GM12878 (cell line): ENCODE results near the gene SMIM7. TPM values are rescaled to one million over a fixed set of nuclear protein-coding genes. Genes with fewer than 3 reads are reported as not detected.
A peak's percentile ranks its signal among the peaks of the same experiment; 100 is the strongest.

Experiments
- ATAC-seq: fragments of 200-7000 bp; cut with Tn5 transposase; 3 replicates; pipeline ENCODE4 v1.9.1; 2020; ENCODE audit warnings: mild to moderate bottlenecking, moderate library complexity
- BruUV-seq: library from RNA; stranded (reverse); fragments of 400-500 nt; replicated peaks from 2 replicates; lab custom pipeline; 2021; lab: Mats Ljungman, UMichigan
- CTCF ChIA-PET: fragments of 300-600 bp; sonication (Branson Sonifier 250); formaldehyde crosslinking; extraction: SDS; loops from one replicate; lab custom pipeline; 2021; ENCODE audit warnings: inconsistent platforms; lab: Yijun Ruan, JAX
- POLR2A ChIA-PET: fragments of 350-600 bp; formaldehyde crosslinking; extraction: SDS; loops from one replicate; lab custom pipeline; 2021; ENCODE audit warnings: inconsistent platforms; lab: Charles Lee
- RAD21 ChIA-PET: fragments of 300-600 bp; sonication (Branson Sonifier 250); formaldehyde crosslinking; loops from one replicate; lab custom pipeline; 2023; ENCODE audit warnings: antibody characterized with exemption; ENCODE audit not compliant: unreplicated experiment; lab: Charles Lee
- SMC1A ChIA-PET: fragments of 300-600 bp; sonication (Branson Sonifier 250); formaldehyde crosslinking; loops from one replicate; lab custom pipeline; 2023; ENCODE audit not compliant: unreplicated experiment, uncharacterized antibody; lab: Charles Lee
- DNase-seq: peaks from one replicate; pipeline ENCODE4 v3.0.0-alpha.2; 2011; ENCODE audit warnings: low read depth, low spot score
- FAIRE-seq: peaks from 3 replicates; lab custom pipeline; 2011; peaks lifted over from hg19 to GRCh38; lab: Jason Lieb, UNC
- H2AFZ ChIP-seq: 2 replicates; pipeline ENCODE4 v1.6.0; 2011; ENCODE audit warnings: low read depth, low read length, control low read depth; ENCODE audit not compliant: control insufficient read depth
- H3K27ac ChIP-seq: 2 replicates; pipeline ENCODE4 v1.5.1; 2011; ENCODE audit warnings: control low read depth; ENCODE audit not compliant: control insufficient read depth, insufficient read depth
- H3K27me3 ChIP-seq, 2 experiments: replicated peaks in 1 of 2; 2 replicates each; pipeline versions ENCODE4 v1.6.0 to v1.6.1; 2011; ENCODE audit warnings: low read length in 1 of 2; ENCODE audit not compliant: control insufficient read depth in 2 of 2, insufficient read depth in 2 of 2
- H3K36me3 ChIP-seq, 2 experiments: 2 replicates each; pipeline ENCODE4 v1.5.1; 2011; ENCODE audit warnings: low read length in 1 of 2; ENCODE audit not compliant: control insufficient read depth in 2 of 2, insufficient read depth in 2 of 2
- H3K4me1 ChIP-seq: 2 replicates; pipeline ENCODE4 v1.6.1; 2011; ENCODE audit warnings: mild to moderate bottlenecking, low read length, moderate library complexity, mixed read lengths; ENCODE audit not compliant: control insufficient read depth, insufficient read depth
- H3K4me2 ChIP-seq: 2 replicates; pipeline ENCODE4 v1.6.0; 2011; ENCODE audit warnings: control low read depth; ENCODE audit not compliant: control insufficient read depth, insufficient read depth
- H3K4me3 ChIP-seq: fragments of 200-600 bp; sonication (generic); 2 replicates; pipeline ENCODE4 v1.5.1; 2016
- H3K79me2 ChIP-seq: 2 replicates; pipeline ENCODE4 v1.6.0; 2011; ENCODE audit warnings: low read length; ENCODE audit not compliant: control insufficient read depth, insufficient read depth
- H3K9ac ChIP-seq: 2 replicates; pipeline ENCODE4 v1.8.0; 2011; ENCODE audit warnings: low read length, control low read depth, mixed read lengths; ENCODE audit not compliant: control insufficient read depth, insufficient read depth
- H3K9me3 ChIP-seq: replicated peaks from 3 replicates; pipeline ENCODE4 v1.5.1; 2011; ENCODE audit warnings: mild to moderate bottlenecking, low read length; ENCODE audit not compliant: control insufficient read depth, insufficient read depth
- H4K20me1 ChIP-seq: 2 replicates; pipeline ENCODE4 v1.6.0; 2011; ENCODE audit not compliant: control insufficient read depth, insufficient read depth
- ATF2 ChIP-seq: IDR thresholded peaks from 2 replicates; pipeline ENCODE4 v1.6.1; 2012; ENCODE audit warnings: low read length, inconsistent platforms
- CBFB ChIP-seq: IDR thresholded peaks from 2 replicates; pipeline ENCODE4 v1.6.1; 2016; ENCODE audit warnings: antibody characterized with exemption, low read depth
- CHD2 ChIP-seq: IDR thresholded peaks from 2 replicates; pipeline ENCODE4 v1.6.1; 2011; ENCODE audit warnings: low read depth, low read length, improper control_type of control experiment, borderline replicate concordance
- IKZF1 ChIP-seq: fragments of 450-650 bp; conservative IDR thresholded peaks from 2 replicates; pipeline ENCODE4 v1.6.1; 2017; ENCODE audit warnings: antibody characterized with exemption, mild to moderate bottlenecking
- IRF4 ChIP-seq: IDR thresholded peaks from 2 replicates; pipeline ENCODE4 v1.6.1; 2011; ENCODE audit warnings: low read depth, low read length
- MEF2A ChIP-seq: IDR thresholded peaks from 2 replicates; pipeline ENCODE4 v1.6.1; 2011; ENCODE audit warnings: low read depth, mild to moderate bottlenecking, low read length, moderate library complexity; ENCODE audit not compliant: insufficient read depth
- MEF2B ChIP-seq: fragments of 450-650 bp; IDR thresholded peaks from 2 replicates; pipeline ENCODE4 v1.6.1; 2018; ENCODE audit warnings: mild to moderate bottlenecking, moderate library complexity; ENCODE audit not compliant: partially characterized antibody, poor library complexity, severe bottlenecking
- MLLT1 ChIP-seq: fragments of 450-650 bp; IDR thresholded peaks from 2 replicates; pipeline ENCODE4 v1.6.1; 2016; ENCODE audit warnings: mild to moderate bottlenecking
- MTA2 ChIP-seq: fragments of 450-650 bp; IDR thresholded peaks from 2 replicates; pipeline ENCODE4 v1.6.1; 2016; ENCODE audit warnings: low read depth, mild to moderate bottlenecking, moderate library complexity
- NKRF ChIP-seq: fragments of 450-650 bp; conservative IDR thresholded peaks from 2 replicates; pipeline ENCODE4 v1.6.1; 2017; ENCODE audit warnings: mild to moderate bottlenecking, moderate library complexity
- PAX8 ChIP-seq: fragments of 450-650 bp; IDR thresholded peaks from 2 replicates; pipeline ENCODE4 v1.6.1; 2017; ENCODE audit warnings: mild to moderate bottlenecking, moderate library complexity
- POLR2AphosphoS5 ChIP-seq: IDR thresholded peaks from 2 replicates; pipeline ENCODE4 v1.6.1; 2011; ENCODE audit warnings: mild to moderate bottlenecking, low read length, inconsistent platforms
- RAD21 ChIP-seq: IDR thresholded peaks from 2 replicates; pipeline ENCODE4 v1.6.1; 2011; ENCODE audit warnings: mild to moderate bottlenecking, low read depth, low read length, moderate library complexity; ENCODE audit not compliant: insufficient read depth
- RFX5 ChIP-seq: IDR thresholded peaks from 2 replicates; pipeline ENCODE4 v1.6.1; 2011; ENCODE audit warnings: low read depth, low read length, improper control_type of control experiment
- SRF ChIP-seq, 2 experiments: IDR thresholded peaks; 2 replicates each; pipeline ENCODE4 v1.6.1; 2011; ENCODE audit warnings: low read depth in 2 of 2, low read length in 2 of 2, mild to moderate bottlenecking in 1 of 2, moderate library complexity in 1 of 2
- STAT3 ChIP-seq: IDR thresholded peaks from 2 replicates; pipeline ENCODE4 v1.6.1; 2011; ENCODE audit warnings: low read depth, low read length, improper control_type of control experiment
- WGBS: methylation state at CpG from one replicate; pipeline ENCODE4 v1.1.6; 2016; ENCODE audit warnings: low lambda C conversion rate; ENCODE audit not compliant: insufficient replicate concordance, insufficient coverage; ENCODE audit errors: missing lambda C conversion rate; 5-methylcytosine and 5-hydroxymethylcytosine counted together
- in situ Hi-C: fragments of 300-500 bp; cut with MboI; formaldehyde crosslinking; loops from 9 replicates; pipeline ENCODE4 v1.14.3; 2018; ENCODE audit warnings: mixed read lengths
- intact Hi-C: fragments of 100-400 bp; cut with micrococcal nuclease; formaldehyde crosslinking; loops from one replicate; pipeline ENCODE4 v1.14.2; 2022; ENCODE audit not compliant: unreplicated experiment
- polyA plus RNA-seq, 11 experiments: library from polyadenylated mRNA; depleted of rRNA in 4 of 11; unstranded in 6 of 11; stranded (reverse) in 5 of 11; fragments of >200 nt; fragmentation: Nextera tagmentation in 4 of 11; fragmentation: Illumina TruSeq in 1 of 11; extraction: Ambion mirVana in 4 of 11; extraction: Trizol in 1 of 11; gene quantifications; 1 replicate in 1 of 11; 2 replicates in 10 of 11; pipeline versions ENCODE4 v1.2.1 to v1.2.3, GENCODE V29; 2011 to 2016; ENCODE audit warnings: inconsistent platforms in 2 of 11, missing spikeins in 2 of 11, low read depth in 1 of 11
- total RNA-seq, 4 experiments: library from RNA; depleted of rRNA in 3 of 4; stranded (reverse); fragments of >200 nt in 3 of 4; fragmentation: Illumina TruSeq in 1 of 4; extraction: Trizol in 1 of 4; gene quantifications; 2 replicates each; pipeline versions ENCODE4 v1.2.1 to v1.2.3, GENCODE V29; 2013 to 2021

The SMIM7 gene
- total and polyA plus RNA-seq, 10 of the 15 experiments (the other 5 are each of a cell fraction or from before 2014, with no cell fraction given): 45.7 to 170 (median 70.8) TPM

- TF ChIP-seq NKRF (no peak), ATF2 (no peak), MEF2A (no peak), RFX5 (no peak), RAD21 (no peak), STAT3 (no peak)
Measured at GRCh38 chr19:16631465-16631864, 28.5 kb downstream of the SMIM7 start (continued).

- Histone ChIP-seq H3K79me2 (peaks cover 50% of the 10 kb centered on the region), H3K4me1 (peaks cover 24% of the 10 kb centered on the region), H3K27ac (peak overlapping the region; percentile 97), H3K4me3 (peak overlapping the region; percentile 68; the same call in 1 of the 2 replicates), H3K9ac (peak overlapping the region; percentile 89), H3K4me2 (peak overlapping the region; percentile 79), H2AFZ (peak overlapping the region; percentile 20), H3K27me3 (no peaks in the 10 kb centered on the region), H3K9me3 (no peaks in the 10 kb centered on the region; the same call in 2 of the 3 replicates), H4K20me1 (no peaks in the 10 kb centered on the region; the same call in 1 of the 2 replicates), H3K36me3 (peaks cover 4 to 18% of the 10 kb centered on the region in 2 experiments; a peak in 3 of 4 replicates)
- in situ Hi-C loops: loop anchor here (5.0 kb wide), 1 partner anchor 42 kb away; no protein-coding TSS in a partner anchor
- DNase-seq (peak; percentile 33), FAIRE-seq (no peak), ATAC-seq (peak; percentile 12)
- RAD21 ChIA-PET: interaction anchor here (9.0 kb wide), 1 partner anchor 40 kb away, joined by 169 read pairs; no protein-coding TSS in a partner anchor
- intact Hi-C loops: loop anchor here (2.0 to 5.0 kb wide), 2 partner anchors 33 to 42 kb away; partner anchors contain the start of genes SMIM7 and TMEM38A
- under 1% methylated on average over 23 of the region's 23 CpGs for WGBS
- SMC1A ChIA-PET: interaction anchor here (1.0 to 10.1 kb wide), 4 partner anchors 40 to 142 kb away, joined by 3 to 164 read pairs (median 6); no protein-coding TSS in a partner anchor
- CTCF ChIA-PET: interaction anchor here (9.0 kb wide), 1 partner anchor 41 kb away, joined by 83 read pairs; no protein-coding TSS in a partner anchor
- no TSS peak for BruUV-seq
- POLR2A ChIA-PET: interaction anchor here (0.5 to 10.3 kb wide), 5 partner anchors 11 to 609 kb away, joined by 3 to 220 read pairs (median 4); partner anchors contain the start of genes SMIM7 and TMEM38A
- no peak for TF ChIP-seq MTA2
- no peak for TF ChIP-seq MEF2B
- TF ChIP-seq SRF (IDR thresholded peaks at IDR 0.05; ENCODE audit: low read depth in 2 of 2, low read length in 2 of 2): no peak
- TF ChIP-seq MLLT1: no peak
- TF ChIP-seq PAX8: no peak
- TF ChIP-seq IKZF1: no peak
- peak; percentile 6; the same call in 1 of the 2 replicates for TF ChIP-seq POLR2AphosphoS5
- no peak for TF ChIP-seq IRF4
- TF ChIP-seq CHD2: peak; percentile 14; the same call in 1 of the 2 replicates
- no peak for TF ChIP-seq CBFB
Measured at GRCh38 chr19:16628984-16629691, 30.8 kb downstream of the SMIM7 start.
